DND-41 (cell line): ENCODE measurements around the gene CENPB.

Experiments
- ATAC-seq: fragments of 200-7000 bp; cut with Tn5 transposase; 3 replicates; pipeline ENCODE4 v1.9.1; 2021; ENCODE audit warnings: low read depth; ENCODE audit not compliant: insufficient read depth
- DNase-seq: peaks from one replicate; pipeline ENCODE4 v3.0.0-alpha.2; 2020
- H2AFZ ChIP-seq: 2 replicates; pipeline ENCODE4 v1.6.0; 2012; ENCODE audit warnings: low read depth, low read length
- H3K27ac ChIP-seq: 2 replicates; pipeline ENCODE4 v1.5.1; 2012; ENCODE audit warnings: low read length, inconsistent platforms
- H3K27me3 ChIP-seq: fragments of 200-600 bp; sonication (generic); 2 replicates; pipeline ENCODE4 v1.6.0; 2012; ENCODE audit warnings: low read length, mild to moderate bottlenecking, inconsistent platforms; ENCODE audit not compliant: insufficient read depth, poor library complexity
- H3K36me3 ChIP-seq: 2 replicates; pipeline ENCODE4 v1.5.1; 2012; ENCODE audit warnings: low read length, inconsistent platforms; ENCODE audit not compliant: insufficient read depth
- H3K4me1 ChIP-seq: 2 replicates; pipeline ENCODE4 v1.5.1; 2012; ENCODE audit warnings: mild to moderate bottlenecking, low read length; ENCODE audit not compliant: insufficient read depth
- H3K4me2 ChIP-seq: 2 replicates; pipeline ENCODE4 v1.6.0; 2012; ENCODE audit warnings: mild to moderate bottlenecking, moderate library complexity, low read length, inconsistent platforms; ENCODE audit not compliant: insufficient read depth
- H3K4me3 ChIP-seq, 2 experiments: fragments of 200-600 bp in 1 of 2; shearing (Covaris generic) in 1 of 2; 2 replicates each; pipeline ENCODE4 v1.5.1; 2012 to 2016; ENCODE audit warnings: inconsistent platforms in 2 of 2, low read length in 2 of 2, mild to moderate bottlenecking in 2 of 2, low read depth in 1 of 2, moderate library complexity in 1 of 2
- H3K79me2 ChIP-seq: 2 replicates; pipeline ENCODE4 v1.6.0; 2012; ENCODE audit warnings: low read length, inconsistent platforms; ENCODE audit not compliant: insufficient read depth
- H3K9ac ChIP-seq: 2 replicates; pipeline ENCODE4 v1.6.0; 2012; ENCODE audit warnings: low read depth, mild to moderate bottlenecking, inconsistent platforms, low read length, moderate library complexity
- H3K9me3 ChIP-seq: 2 replicates; pipeline ENCODE4 v1.5.1; 2012; ENCODE audit warnings: low read length, moderate library complexity, mild to moderate bottlenecking, inconsistent platforms; ENCODE audit not compliant: insufficient read depth, severe bottlenecking
- H4K20me1 ChIP-seq: 2 replicates; pipeline ENCODE4 v1.6.0; 2012; ENCODE audit warnings: low read length; ENCODE audit not compliant: insufficient read depth
- EZH2 ChIP-seq: IDR thresholded peaks from 3 replicates; pipeline ENCODE4 v1.6.1; 2012; ENCODE audit warnings: borderline replicate concordance, low read depth, mild to moderate bottlenecking, moderate library complexity, low read length, inconsistent platforms; ENCODE audit not compliant: severe bottlenecking
- TF ChIP-seq, protein P1 (sequence below): IDR thresholded peaks from 2 replicates; pipeline ENCODE4 v1.5.1; 2012; ENCODE audit warnings: borderline replicate concordance, low read length, moderate library complexity, mild to moderate bottlenecking; ENCODE audit not compliant: poor library complexity, severe bottlenecking; ENCODE audit errors: extremely low read depth

Gene CENPB

DNA sequence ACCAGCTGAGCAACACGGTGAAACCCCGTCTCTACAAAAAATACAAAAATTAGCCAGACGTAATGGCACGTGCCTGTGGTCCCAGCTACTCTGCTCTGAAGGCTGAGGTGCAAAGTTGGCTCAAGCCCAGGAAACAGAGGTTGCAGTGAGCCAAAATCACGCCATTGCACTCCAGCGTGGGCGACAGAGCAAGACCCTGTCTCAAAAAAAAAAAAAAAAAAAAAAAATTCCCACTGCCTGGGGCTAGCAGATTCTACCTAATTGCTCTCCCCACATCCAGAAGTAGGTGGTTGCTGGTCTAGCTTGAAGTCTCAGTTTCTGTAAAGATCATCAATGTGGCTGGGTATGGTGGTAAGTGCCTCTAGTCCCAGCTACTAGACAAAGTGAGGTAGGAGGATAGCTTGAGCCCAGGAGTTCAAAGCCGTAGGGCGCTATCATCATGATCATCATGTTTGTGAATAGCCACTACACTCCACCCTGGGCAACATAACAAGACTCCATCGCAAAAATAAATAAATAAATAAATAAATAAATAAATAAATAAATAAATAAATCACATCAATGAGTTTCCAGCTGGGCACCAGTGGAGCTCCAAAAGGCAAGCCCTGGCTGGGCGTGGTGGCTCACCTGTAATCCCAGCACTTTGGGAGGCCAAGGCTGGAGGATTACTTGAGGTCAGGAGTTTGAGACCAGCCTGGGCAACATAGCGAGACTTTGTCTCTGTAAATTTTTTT lies 27.5 kb upstream of the CENPB start:
- Histone ChIP-seq H3K4me2 (no peak overlapping the region), H3K9me3 (no peaks in the 10 kb centered on the region), H3K27me3 (no peaks in the 10 kb centered on the region), H3K9ac (no peak overlapping the region), H3K79me2 (no peaks in the 10 kb centered on the region), H3K4me1 (peaks cover 54% of the 10 kb centered on the region), H4K20me1 (no peaks in the 10 kb centered on the region), H3K36me3 (no peaks in the 10 kb centered on the region), H3K4me3 (no peak overlapping the region), H3K27ac (no peak overlapping the region), H2AFZ (no peak overlapping the region)
- no peak for ATAC-seq
- DNase-seq: no peak
- no peak for TF ChIP-seq EZH2
- TF ChIP-seq, protein P1, sequence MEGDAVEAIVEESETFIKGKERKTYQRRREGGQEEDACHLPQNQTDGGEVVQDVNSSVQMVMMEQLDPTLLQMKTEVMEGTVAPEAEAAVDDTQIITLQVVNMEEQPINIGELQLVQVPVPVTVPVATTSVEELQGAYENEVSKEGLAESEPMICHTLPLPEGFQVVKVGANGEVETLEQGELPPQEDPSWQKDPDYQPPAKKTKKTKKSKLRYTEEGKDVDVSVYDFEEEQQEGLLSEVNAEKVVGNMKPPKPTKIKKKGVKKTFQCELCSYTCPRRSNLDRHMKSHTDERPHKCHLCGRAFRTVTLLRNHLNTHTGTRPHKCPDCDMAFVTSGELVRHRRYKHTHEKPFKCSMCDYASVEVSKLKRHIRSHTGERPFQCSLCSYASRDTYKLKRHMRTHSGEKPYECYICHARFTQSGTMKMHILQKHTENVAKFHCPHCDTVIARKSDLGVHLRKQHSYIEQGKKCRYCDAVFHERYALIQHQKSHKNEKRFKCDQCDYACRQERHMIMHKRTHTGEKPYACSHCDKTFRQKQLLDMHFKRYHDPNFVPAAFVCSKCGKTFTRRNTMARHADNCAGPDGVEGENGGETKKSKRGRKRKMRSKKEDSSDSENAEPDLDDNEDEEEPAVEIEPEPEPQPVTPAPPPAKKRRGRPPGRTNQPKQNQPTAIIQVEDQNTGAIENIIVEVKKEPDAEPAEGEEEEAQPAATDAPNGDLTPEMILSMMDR: no peak

DNA sequence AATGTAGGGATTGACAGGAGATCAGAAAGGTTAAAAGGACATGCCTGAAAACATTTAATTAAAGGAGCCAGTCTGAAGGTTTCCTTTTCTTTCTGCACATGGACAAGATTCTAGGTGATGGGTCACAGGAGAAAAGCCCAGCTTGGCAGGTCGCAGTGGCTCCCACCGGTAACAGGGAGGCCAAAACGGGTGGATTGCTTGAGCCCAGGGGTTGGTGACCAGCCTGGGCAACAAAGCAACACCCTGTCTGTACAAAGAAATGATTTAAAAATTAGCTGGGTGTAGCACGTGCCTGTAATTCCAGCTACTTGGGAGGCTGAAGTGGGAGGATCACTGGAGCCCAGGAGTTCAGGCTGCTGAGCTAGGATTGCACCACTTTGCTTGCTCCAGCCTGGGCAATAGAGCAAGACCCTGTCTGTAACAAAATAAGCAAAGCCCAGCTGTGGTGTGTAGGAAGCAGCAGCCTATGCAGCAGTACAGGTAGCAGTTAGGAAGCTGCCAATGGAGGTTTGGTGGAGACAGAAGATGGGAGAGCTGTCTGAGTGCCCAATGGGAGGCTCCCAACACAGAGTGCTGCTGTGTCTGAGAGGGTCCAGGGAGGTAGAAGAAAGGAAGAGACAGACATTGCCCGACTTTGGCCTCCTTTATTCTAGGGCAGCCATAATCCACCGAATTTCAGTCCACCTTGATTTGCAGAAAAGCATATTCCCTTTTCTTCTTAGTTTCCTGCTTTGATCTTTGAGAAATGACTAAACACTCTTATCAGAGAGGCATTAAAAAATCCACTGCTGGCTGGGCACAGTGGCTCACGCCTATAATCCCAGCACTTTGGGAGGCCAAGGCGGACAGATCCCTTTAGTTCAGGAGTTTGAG lies 26.7 kb upstream of the CENPB start:
- H3K4me1 ChIP-seq: peaks cover 46% of the 10 kb centered on the region
- H3K4me3 ChIP-seq: no peak overlapping the region
- H3K9ac ChIP-seq: no peak overlapping the region
- DNase-seq (no peak), ATAC-seq (no peak)
- no peaks in the 10 kb centered on the region for H4K20me1 ChIP-seq
- no peak overlapping the region for H2AFZ ChIP-seq
- TF ChIP-seq EZH2: no peak
- TF ChIP-seq, protein P1: no peak
- H3K36me3 ChIP-seq: no peaks in the 10 kb centered on the region
- peak overlapping the region; percentile 23; the same call in 1 of the 2 replicates for H3K27ac ChIP-seq
- no peaks in the 10 kb centered on the region for H3K79me2 ChIP-seq
- H3K4me2 ChIP-seq: no peak overlapping the region
- H3K9me3 ChIP-seq: no peaks in the 10 kb centered on the region
- no peaks in the 10 kb centered on the region for H3K27me3 ChIP-seq

DNA sequence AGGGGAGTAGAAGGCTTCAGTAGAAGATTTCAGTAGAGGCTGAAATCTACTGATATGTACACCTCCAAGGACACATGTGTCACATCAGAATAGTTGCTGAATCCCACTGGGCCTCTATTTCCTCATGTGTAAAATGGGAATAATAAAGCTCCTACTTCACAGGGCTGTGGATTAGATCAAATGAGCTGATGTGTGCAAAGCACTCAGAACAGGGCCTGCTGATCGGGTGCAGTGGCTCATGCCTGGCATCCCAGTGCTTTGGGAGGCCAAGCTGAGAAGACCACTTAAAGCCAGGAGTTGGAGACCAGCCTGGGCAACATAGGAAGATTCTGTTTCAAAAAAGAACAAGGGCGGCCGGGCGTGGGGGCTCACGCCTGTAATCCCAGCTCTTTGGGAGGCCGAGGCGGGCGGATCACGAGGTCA lies 25.7 kb upstream of the CENPB start:
- peak overlapping the region; percentile 59 for H3K9ac ChIP-seq
- peak overlapping the region; percentile 91 for H3K27ac ChIP-seq
- TF ChIP-seq, protein P1: no peak
- no peak for TF ChIP-seq EZH2
- H4K20me1 ChIP-seq: no peaks in the 10 kb centered on the region
- ATAC-seq: no peak
- peak overlapping the region in 1 of 2 experiments; percentile 54; a peak in 2 of 4 replicates for H3K4me3 ChIP-seq
- H3K9me3 ChIP-seq: no peaks in the 10 kb centered on the region
- no peaks in the 10 kb centered on the region for H3K27me3 ChIP-seq
- no peak for DNase-seq
- peak overlapping the region; percentile 73 for H2AFZ ChIP-seq
- peak overlapping the region; percentile 67 for H3K4me2 ChIP-seq
- H3K79me2 ChIP-seq: no peaks in the 10 kb centered on the region
- no peaks in the 10 kb centered on the region for H3K36me3 ChIP-seq
- peaks cover 44% of the 10 kb centered on the region for H3K4me1 ChIP-seq
